HG02588 (cell line): ENCODE data around the gene OVCA2.

ENCODE experiments used
- ATAC-seq: cut with Tn5 transposase; IDR thresholded peaks from one replicate; pipeline ENCODE4 v1.9.1; 2021; ENCODE audit warnings: mild to moderate bottlenecking, moderate library complexity; ENCODE audit not compliant: unreplicated experiment

The OVCA2 gene

GRCh38 chr17:2053380-2054261 lies 11.8 kb downstream of the OVCA2 start:
- no peak for ATAC-seq

GRCh38 chr17:2054262-2054511 lies 12.4 kb downstream of the OVCA2 start:
- ATAC-seq = no peak

DNA sequence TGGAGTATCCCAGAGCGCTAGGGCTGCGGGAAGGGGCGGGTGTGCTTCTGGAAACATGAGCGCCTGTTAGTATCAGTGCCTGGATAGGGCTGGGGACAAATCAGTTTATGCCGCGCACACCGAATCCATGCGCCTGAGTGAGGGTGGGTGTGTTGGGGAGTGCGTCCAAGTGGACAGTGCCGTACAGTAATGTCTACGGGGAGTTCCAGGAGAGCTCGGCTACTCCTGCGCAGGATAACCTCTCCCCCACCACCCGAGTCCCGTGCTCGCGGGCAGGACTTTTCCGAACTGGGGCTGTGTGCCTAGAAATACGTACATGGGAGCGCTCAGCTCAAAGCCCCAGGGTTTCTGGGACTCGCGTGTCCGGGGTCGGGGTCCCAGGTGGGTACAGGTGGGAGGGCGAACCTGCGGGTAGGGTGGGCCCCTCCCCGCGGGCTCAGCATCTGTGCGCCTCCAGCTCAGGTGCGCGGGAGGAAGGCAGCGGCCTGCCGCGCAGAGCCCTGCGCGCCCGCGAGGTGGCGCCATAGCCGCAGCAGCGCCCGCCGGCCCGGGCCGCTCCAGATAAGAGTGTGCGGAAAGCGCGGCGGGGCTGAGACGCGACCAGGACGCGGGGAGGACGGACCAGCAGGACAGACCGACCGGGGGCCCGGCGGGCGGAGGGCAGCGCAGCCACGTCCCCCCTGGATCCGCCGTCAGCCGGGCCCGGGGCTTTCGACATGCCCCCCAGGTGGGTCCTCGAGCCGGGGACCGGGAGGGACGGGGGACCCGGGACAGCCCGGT lies 12.9 kb downstream of the OVCA2 start, which contains the start of gene HIC1:
TSS of gene HIC1 (plus strand) at position 592 of the 780 bp plus-strand sequence. CDS start 1,588 bp downstream, outside the sequence.
- peak; percentile 29 for ATAC-seq

- no peak for ATAC-seq
Measured at GRCh38 chr17:2055292-2056205, 13.7 kb downstream of the OVCA2 start.

- no peak for ATAC-seq
Measured at GRCh38 chr17:2056206-2057174, 14.7 kb downstream of the OVCA2 start.

GRCh38 chr17:2057175-2057759 lies 15.4 kb downstream of the OVCA2 start:
- ATAC-seq = no peak

DNA sequence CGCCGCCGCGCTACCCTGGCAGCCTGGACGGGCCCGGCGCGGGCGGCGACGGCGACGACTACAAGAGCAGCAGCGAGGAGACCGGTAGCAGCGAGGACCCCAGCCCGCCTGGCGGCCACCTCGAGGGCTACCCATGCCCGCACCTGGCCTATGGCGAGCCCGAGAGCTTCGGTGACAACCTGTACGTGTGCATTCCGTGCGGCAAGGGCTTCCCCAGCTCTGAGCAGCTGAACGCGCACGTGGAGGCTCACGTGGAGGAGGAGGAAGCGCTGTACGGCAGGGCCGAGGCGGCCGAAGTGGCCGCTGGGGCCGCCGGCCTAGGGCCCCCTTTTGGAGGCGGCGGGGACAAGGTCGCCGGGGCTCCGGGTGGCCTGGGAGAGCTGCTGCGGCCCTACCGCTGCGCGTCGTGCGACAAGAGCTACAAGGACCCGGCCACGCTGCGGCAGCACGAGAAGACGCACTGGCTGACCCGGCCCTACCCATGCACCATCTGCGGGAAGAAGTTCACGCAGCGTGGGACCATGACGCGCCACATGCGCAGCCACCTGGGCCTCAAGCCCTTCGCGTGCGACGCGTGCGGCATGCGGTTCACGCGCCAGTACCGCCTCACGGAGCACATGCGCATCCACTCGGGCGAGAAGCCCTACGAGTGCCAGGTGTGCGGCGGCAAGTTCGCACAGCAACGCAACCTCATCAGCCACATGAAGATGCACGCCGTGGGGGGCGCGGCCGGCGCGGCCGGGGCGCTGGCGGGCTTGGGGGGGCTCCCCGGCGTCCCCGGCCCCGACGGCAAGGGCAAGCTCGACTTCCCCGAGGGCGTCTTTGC lies 16.2 kb downstream of the OVCA2 start:
- ATAC-seq = no peak

GRCh38 chr17:2058586-2059546 lies 17.0 kb downstream of the OVCA2 start:
- no peak for ATAC-seq

GRCh38 chr17:2059547-2060384 lies 17.9 kb downstream of the OVCA2 start:
- ATAC-seq = no peak

- no peak for ATAC-seq
Measured at GRCh38 chr17:2060385-2060658, 18.5 kb downstream of the OVCA2 start.

DNA sequence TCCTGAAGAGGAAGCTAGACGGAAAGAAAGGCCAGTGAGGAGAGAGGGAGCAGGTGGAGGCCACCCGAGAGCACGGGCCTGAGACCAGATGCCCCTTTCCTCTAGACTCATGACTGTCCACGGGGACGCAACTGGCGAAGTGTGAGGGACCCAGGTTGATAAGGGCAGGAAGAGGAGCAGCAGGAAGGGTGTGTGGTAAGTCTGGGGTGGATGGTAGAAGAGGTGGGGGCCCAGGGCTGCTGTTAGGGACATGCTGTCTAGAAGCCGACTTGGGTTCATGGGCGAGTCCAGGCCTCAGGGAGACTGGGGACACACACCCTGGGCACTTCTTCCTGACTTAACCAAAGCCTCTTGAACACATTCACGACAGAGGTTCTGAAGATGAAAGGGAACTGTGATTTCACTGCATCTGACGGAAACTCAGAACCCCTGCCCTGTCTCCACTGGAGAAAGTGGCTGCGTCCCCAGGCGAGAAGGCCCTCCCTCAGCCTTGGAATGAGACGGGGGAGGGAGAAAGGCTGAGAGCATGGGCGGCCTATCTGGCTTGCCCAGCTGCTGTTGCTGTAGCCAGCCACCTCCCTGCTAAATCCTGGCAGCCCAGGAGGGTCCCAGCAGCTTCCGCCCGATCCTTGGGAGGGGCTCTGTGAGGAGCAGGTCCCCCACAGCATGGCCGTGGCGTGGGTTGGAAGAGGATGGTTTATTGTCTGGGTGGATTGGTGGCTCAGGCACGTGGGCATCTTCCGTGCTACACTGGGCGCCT lies 19.0 kb downstream of the OVCA2 start:
- no peak for ATAC-seq

- ATAC-seq = no peak
Measured at GRCh38 chr17:2061441-2061958, 19.7 kb downstream of the OVCA2 start.

DNA sequence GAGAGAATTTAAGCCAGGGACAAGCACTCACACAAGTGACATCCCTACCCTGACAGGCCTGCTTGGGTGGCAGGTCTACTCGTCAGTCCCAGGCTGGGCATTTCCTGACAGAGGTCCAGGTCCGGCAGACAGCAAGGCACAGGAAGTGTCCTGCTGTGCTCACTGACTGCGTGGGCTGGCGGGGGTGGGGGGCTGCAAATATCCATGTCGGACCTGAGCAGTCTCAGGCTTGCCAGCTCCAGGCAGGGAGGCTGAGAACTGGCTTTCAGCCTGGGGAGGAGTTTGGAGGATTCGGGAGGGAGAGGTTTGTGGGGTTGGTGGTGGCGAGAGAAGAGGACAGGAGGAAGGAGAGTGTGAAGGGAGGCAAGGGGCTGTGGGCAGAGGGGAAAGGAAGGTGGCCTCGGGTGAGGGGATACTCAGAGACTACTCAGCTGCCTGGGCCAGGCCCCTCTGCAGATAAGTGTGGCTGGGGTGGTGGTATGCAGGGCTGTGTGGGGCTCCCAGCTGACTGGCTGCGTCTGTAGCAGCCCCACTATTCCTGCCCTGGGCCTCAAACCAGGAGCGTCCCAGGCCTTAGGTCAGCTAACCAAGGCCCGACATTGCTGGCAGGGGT lies 20.9 kb downstream of the OVCA2 start:
- no peak for ATAC-seq

- no peak for ATAC-seq
Measured at GRCh38 chr17:2063261-2064146, 21.7 kb downstream of the OVCA2 start.

DNA sequence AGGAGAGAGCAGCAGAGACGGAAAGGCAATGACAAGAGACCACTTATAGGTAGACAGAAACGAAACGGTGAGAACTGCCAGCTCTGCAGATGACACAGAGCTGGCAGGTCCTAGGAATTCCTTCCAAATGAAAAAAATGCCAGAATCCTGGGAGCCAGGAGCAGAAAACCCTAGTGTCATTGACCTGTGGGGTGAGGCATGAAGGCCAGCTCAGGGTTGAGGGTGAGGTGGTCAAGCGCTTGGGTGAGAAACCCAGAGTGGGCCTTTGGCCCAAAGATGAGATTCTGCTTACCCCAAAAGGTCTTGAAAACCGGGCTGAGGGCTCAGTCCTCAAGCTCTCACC lies 22.3 kb downstream of the OVCA2 start:
- no peak for ATAC-seq
